ENCODE results near the gene BCAN.

- no peak for TF ChIP-seq FOXP2 (optimal IDR thresholded peaks at IDR 0.05; ENCODE audit: control extremely low read depth, extremely low read length, insufficient read depth)
- TF ChIP-seq EZH2 (IDR thresholded peaks at IDR 0.05), result no peak
These were observed 2.3 kb upstream of the BCAN start for GRCh38 chr1:156639601-156640101.

All from SK-N-MC (cell line).